Peyer's patch (tissue), 4 donors: ENCODE measurements around the gene CACYBP.

Experiments
- POLR2A ChIP-seq, 2 donors: fragments of 450-650 bp; IDR thresholded peaks; one replicate each; pipeline ENCODE4 v1.5.1; 2017; ENCODE audit warnings: antibody characterized with exemption in 2 of 2, mild to moderate bottlenecking in 2 of 2, moderate library complexity in 2 of 2
- TF ChIP-seq, protein P1 (sequence below), 6 experiments: fragments of 450-650 bp in 4 of 6; fragments of 200-600 bp in 2 of 6; sonication (generic) in 1 of 6; IDR thresholded peaks; one replicate each; pipeline ENCODE4 v1.5.1; 2017 to 2019; ENCODE audit warnings: antibody characterized with exemption in 6 of 6, mild to moderate bottlenecking in 3 of 6, moderate library complexity in 1 of 6

DNA sequence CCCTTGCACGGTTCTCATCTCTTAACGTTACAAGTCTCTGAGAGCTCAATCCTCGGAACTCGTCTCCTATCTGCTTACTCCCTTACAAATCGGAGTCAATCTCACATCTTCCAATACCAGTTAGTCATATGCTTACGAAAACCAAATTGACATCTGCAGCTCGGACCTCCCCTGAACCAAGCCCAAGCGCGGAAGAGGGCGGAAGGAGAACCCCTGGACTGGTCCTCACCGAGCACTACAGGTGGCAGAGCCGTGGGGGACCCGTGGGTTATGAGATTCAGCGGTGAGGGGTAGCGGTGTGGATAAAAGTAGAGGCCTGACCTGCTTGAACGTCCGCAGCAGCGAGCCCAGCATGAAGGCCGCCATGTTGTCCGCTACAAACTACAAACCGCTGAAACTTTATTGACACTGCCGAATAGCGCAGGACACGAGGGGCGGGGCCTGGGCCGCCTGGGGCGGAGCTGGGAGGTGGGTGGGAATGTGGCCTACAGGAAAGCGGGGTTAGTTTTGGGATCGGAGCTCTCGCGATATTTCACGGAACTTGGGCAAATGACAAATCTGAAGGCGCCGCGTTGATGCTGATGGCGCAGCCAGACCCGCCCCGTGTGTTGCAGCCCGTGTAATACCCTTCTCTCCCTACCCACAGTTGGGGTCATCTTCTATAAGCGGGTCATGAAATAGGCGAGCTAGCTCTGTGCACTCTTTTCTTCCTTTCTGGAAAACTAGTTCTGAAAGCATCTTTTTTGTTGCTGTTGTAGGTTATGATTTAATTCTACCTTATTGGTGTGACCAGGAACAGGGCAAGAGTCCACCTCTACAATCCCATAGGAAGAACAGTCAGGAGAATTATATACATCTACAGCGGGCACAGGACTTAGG lies 23.5 kb downstream of the CACYBP start, which contains the start of gene MRPS14:
- TF ChIP-seq, protein P1, sequence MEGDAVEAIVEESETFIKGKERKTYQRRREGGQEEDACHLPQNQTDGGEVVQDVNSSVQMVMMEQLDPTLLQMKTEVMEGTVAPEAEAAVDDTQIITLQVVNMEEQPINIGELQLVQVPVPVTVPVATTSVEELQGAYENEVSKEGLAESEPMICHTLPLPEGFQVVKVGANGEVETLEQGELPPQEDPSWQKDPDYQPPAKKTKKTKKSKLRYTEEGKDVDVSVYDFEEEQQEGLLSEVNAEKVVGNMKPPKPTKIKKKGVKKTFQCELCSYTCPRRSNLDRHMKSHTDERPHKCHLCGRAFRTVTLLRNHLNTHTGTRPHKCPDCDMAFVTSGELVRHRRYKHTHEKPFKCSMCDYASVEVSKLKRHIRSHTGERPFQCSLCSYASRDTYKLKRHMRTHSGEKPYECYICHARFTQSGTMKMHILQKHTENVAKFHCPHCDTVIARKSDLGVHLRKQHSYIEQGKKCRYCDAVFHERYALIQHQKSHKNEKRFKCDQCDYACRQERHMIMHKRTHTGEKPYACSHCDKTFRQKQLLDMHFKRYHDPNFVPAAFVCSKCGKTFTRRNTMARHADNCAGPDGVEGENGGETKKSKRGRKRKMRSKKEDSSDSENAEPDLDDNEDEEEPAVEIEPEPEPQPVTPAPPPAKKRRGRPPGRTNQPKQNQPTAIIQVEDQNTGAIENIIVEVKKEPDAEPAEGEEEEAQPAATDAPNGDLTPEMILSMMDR (IDR thresholded peaks at IDR 0.05), result no peak
- peak; percentile 37 to 66 for TF ChIP-seq POLR2A (IDR thresholded peaks at IDR 0.05)
